HG02852 (cell line): ENCODE data around the gene CHPF.
A peak's percentile ranks its signal among the peaks of the same experiment; 100 is the strongest.

ENCODE experiments used
- ATAC-seq: cut with Tn5 transposase; IDR thresholded peaks from one replicate; pipeline ENCODE4 v1.9.1; 2021; ENCODE audit warnings: mild to moderate bottlenecking, moderate library complexity; ENCODE audit not compliant: unreplicated experiment

Gene CHPF

DNA sequence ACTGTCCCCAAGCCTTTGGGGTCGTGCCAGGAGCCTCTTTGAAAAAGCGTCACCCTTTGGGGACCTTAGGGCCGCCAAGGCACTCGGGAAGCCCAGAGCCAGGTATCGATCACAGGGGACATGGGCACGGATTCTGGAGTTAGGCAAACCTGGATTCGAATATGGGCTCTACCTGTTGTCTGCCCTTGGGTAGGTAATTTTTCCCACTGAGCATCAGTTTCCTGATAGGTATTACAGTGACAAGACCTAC, 9.5 kb upstream of the CHPF start:
- no peak for ATAC-seq

DNA sequence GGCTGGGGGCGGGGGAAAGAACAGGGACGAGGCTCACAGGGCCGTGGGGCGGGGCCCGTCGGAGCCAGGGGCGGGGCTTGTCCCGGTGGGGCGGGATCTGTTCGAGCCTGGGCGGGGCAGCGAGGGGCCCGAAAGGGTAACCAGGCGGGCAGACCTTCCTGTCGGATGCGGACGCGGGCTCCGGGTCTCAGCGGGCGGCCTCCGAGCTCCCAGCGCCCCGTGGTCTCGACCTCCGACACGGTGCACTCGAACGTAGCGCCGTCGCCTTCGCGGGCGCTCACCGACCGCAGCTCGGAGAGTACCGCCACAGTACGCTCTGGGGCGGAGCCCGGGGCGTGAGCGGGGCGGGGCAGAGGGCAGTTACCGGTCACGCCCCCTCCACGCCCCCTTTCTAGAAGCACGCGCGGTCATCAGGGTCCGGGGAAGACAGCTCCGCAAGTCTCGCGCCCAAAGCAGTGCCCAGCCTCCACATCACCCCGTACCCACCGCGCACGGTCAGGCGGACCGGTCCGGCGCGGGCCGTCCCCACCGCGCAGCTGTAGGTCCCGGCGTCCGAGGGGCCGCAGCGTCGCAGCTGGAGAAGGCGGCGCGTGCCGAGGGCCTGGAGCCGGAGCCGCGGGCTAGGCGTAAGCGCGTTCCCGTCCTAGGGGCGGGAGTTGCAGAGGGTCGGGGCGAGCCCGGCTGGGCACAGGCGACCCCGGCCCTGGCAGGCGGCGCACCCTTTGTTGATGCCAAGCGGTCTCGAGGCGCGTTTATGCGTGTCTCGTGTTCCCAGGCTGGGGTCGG, 9.0 kb upstream of the CHPF start:
- peak; percentile 94 for ATAC-seq

- peak; percentile 3 for ATAC-seq
Measured at GRCh38 chr2:219551441-219552381, 8.1 kb upstream of the CHPF start.

DNA sequence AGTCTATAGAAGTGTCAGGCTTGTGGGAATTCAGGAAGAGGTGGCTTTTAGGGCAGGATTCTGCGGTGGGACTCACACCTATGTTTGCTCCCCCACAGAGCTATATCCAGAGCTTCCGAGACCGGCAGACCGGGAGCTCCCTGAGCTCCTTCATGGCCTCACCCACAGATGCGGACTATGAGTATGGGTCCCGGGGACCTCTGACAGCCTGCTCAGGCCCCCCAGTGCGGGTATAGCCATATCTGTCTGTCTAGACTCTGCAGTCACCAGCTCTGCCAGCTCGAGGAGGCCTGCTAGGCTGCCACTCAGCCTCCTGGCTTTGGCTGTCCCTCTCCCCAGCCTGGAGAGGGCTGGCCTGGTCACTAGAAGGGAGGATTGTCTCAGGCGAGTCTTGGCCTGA, 6.0 kb upstream of the CHPF start:
- no peak for ATAC-seq

DNA sequence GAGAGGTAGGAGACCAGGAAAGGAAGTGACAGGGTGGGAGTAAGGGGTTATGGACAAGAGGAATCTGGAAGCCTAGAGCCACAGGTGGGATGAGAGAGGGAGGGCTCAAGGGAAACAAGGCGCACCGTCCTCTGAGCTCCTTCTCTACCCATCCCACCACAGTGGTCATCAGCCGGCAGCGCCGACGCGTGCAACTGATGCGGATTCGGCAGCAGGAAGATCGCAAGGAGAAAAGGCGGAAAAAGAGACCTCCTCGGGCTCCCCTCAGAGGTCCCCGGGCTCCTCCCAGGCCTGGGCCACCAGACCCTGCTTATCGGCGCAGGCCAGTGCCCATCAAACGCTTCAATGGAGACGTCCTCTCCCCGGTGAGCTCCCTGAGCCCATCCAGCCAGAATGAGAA, 5.4 kb upstream of the CHPF start:
- no peak for ATAC-seq

DNA sequence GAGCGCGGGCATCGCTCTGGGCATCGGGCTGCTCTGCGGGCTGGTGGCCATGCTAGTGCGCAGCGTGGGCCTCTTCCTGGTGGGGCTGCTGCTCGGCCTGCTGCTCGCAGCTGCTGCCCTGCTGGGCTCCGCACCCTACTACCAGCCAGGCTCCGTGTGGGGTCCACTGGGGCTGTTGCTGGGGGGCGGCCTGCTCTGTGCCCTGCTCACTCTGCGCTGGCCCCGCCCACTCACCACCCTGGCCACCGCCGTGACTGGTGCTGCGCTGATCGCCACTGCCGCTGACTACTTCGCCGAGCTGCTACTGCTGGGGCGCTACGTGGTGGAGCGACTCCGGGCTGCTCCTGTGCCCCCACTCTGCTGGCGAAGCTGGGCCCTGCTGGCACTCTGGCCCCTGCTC, 4.0 kb upstream of the CHPF start:
- ATAC-seq = no peak

DNA sequence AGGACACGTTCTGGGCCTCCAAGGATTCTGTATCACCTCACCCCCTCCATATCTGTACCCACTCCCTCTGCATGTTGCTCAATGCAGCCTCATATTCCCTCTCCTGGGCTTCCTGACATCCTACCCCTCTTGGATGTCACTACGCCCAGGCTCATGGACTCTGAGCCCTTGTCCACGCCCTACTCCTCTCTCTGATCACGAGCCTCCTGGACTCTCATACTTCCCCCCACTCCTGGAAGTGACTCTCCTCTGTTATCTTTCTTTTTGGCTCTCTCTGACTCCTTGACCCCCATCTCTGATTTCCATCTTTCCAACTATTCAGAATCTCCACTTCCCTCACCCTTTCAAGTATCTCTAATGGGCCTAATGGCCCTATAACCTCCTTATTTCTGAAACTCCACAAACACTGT, 2.3 kb upstream of the CHPF start:
- no peak for ATAC-seq

GRCh38 chr2:219545295-219545942, 1.8 kb upstream of the CHPF start:
- no peak for ATAC-seq

DNA sequence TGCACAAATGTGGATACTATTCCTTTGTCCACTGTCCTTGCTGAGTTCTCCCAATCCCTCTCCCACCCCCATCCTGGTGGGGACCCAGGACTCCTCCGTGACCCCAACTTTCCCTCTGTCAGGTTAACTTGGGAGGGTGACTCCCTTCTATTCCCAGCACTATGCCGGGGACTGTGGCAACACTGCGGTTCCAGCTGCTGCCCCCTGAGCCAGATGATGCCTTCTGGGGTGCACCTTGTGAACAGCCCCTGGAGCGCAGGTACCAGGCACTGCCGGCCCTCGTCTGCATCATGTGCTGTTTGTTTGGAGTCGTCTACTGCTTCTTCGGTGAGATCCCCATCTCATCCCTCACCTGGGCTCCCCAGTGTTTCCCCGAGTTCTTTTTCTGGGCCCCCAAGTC, 958 bp upstream of the CHPF start:
- ATAC-seq = no peak

- ATAC-seq = peak; percentile 34
Measured at GRCh38 chr2:219542931-219543595, 546 bp downstream of the CHPF start.

- peak; percentile 44 for ATAC-seq
Measured at GRCh38 chr2:219541611-219542180, 1.9 kb downstream of the CHPF start.

DNA sequence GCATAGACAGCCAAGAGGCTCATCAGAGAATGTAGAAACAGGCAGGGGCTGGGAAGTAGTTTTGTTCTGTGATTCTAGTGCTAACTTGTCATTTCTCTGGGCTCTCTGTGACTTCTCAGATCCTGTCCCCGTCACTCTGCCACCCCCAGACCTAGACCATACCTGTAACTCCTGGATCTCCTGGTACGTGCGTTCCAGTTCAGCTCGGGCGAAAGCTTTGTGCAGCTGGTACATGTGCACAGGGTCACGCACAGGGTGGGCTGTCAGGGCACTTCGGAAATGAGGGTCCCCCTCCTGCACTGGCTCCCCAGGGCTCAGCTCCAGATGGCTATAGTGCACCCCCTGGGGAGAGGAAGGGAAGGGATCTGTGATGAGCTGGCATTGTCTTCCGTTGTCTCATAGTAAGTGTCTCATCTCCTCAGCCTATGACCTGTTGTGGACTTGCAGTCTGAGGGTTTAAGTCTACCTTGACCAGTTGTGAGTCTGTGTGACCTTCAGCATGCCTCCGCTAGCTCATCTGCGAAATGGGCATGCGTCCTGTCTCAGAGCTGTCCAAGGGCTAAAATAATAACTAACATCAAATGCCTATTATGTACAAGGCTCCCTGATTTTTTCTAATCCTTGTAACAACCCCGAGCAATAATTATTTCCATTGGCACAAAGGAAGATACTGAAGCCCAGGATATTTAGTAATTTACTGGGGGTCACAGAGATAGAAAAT, 2.7 kb downstream of the CHPF start:
- ATAC-seq = no peak

DNA sequence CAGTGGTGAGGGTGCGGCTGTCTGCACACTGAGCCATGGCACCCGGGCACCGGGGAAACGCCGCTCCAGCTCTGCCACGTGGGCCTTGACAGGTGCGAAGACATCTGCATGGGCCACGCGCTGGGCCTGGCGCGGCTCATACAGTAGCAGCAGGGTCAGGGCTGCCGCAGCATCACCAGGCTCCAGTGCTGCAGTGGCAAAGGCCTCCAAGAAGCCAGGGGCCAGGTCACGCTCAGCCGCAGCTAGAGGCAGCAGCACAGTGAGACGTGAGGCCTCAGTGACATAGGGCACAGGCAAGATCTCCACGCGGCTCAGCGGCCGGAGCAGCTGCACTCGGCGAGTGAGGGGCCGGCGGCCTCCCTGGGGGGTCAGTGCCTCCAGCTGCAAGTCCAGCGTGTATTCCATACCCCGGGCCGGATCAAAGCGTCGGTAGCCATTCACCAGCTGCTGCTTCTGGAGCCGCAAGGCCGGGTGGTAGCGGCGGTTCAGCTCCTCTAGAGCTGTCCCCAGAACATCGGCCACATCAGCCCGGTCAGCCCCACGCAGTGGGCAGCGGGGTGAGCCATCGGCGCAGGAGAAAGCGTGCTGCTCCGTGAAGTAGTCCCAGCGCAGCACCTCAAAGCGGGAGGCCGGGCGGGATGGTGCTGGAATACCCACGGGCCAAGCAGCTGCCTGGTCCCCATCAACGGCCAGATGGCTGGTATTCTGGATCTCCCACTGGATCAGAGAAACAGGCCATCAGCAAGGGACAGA, 3.5 kb downstream of the CHPF start:
- ATAC-seq = no peak

DNA sequence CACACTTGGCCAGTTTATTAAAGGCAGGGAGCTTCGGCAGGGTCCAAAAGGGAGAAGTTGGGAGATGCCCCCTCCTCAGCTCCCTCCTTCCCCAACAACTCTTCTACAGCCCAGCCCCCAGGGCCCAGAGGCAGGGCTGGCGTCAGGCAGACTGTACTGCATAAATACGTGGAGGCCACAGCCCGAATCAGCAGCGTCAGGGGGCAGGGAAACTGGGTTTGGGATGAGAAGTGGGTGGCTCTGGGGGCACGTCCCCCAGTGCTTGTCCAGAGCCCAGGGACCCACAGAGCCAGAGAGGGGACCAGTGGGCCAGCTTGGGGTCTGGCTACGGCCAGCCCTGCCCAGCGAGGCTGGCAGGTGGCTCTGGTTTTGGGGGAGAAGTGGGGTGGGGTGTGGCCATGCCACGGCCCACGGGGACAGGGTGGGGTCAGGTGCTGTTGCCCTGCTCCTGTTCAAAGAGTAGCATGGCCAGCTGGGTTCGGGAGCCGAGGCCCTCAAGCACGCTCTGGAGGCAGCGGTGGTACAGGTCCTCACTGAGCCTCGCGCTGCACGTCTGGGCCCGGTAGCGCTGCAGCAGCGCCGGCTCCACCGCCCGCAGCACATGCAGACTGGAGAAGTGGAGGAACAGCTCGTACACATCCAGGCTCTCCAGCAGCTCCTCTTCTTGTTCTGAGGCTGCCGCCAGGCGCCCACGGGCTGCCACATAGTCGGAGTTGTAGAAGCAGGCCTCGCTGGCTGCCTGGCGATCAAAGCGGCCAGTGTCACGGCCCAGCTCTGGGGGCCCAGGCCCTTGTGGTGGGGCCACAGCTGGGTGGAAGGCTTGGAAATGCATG, 4.4 kb downstream of the CHPF start:
- no peak for ATAC-seq

DNA sequence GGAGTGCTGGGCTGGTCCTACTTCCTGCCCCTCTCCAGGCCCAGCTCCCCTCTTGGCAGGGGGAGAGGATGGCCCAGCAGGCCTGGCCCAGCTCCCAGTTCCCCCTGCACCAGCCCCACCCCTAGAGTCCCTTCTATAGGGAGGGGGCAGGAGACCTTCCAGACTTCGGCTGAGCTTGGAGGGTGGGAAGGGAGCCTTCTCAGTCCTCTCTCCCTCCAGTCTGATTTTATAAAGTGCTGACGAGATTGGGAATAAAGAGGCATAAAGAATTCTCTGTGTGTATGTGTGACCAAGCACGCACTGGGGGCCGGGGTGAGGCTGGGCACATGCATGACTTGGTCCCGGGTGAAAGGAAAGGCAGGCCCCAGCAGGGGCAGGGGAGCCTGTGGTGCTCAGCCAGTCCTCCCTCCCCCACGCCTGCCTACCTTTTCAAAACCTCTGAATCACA, 5.1 kb downstream of the CHPF start:
- no peak for ATAC-seq

DNA sequence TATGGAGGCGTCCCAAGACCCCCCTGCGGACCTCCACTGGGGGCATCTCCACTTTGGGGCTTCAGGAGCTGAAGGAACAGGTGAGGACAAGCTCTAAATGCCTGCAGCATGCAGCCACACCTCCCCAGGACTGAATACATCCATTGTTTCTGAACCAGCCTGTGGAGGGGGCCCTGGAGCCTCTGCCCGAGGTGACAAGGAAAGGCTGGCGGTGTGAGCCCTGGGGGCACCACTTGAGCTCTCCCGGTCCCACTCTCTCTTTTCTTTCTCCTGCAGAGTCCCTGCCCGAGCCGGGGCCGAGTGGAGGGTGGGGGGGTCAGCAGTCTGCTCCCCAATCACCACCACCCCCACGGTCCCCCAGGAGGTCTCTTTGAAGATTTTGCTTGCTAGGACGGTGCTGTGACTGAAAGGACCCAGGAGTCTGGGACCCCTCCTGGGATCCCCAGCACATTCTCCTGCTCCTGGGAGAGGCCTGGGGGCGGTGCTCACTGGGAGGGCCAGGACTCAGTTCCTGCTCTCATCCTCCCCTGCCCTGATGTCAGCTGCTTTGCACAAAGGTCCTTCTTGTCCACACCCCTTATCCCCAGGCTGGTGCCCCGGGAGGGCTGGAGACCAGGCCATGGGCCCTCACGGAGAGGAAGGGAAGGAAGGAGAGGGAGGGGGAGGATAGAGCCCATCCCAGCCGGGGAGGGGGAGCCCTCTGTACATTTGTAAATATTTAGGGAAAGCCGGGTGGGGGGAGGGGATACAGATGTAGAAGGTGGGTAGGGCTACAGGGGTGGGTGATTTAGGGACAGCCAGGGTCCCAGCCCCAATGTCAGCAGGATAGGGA, 5.7 kb downstream of the CHPF start:
- ATAC-seq = no peak

DNA sequence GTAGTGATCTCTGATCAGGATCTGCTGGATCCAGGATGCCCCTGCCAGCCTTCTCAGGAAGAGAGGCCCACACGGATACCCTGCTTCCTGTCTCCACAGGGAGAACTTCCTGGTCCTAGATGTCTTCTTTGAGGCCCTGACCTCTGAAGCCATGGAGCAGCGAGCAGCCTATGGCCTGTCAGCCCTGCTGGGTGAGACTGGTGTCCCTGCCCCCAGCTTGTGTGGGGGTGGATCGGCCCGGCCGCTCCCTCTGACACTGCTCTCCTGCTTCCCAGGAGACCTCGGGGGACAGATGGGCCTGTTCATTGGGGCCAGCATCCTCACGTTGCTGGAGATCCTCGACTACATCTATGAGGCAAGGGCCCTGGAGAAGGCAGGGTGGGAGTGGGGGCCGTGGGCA, 6.6 kb downstream of the CHPF start:
- no peak for ATAC-seq

DNA sequence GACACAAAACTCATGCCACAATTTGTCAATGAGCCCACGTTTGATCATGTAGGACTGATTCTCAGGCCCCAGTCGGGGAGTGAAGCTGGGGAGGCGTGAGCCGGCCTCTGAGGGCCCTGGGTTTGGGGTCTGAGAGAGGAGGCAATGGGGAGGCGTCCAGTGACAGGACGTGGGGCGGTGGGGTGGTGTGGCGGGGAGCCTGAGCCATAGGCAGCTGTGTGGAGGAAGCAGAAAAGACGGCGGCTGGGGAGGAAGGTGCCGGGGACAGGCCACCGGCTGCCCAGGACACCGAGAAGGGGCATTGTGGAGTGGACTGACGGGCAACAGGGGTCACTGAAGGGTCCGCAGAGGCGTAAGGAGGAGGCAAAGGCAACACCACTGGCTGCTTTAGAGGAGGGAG, 7.2 kb downstream of the CHPF start:
- ATAC-seq = no peak
